Limb (tissue), 2 donors: ENCODE measurements around the gene RABAC1.
"Not testable (repeated sequence)": the region's sequence is repeated elsewhere in the genome, so short reads cannot be mapped to it uniquely, and the experiment has no call there.

Experiments
- DNase-seq, 2 donors: peaks; one replicate each; pipeline ENCODE4 v3.0.0-alpha.2; 2016; ENCODE audit errors: extremely low spot score in 2 of 2

RABAC1 gene

DNA sequence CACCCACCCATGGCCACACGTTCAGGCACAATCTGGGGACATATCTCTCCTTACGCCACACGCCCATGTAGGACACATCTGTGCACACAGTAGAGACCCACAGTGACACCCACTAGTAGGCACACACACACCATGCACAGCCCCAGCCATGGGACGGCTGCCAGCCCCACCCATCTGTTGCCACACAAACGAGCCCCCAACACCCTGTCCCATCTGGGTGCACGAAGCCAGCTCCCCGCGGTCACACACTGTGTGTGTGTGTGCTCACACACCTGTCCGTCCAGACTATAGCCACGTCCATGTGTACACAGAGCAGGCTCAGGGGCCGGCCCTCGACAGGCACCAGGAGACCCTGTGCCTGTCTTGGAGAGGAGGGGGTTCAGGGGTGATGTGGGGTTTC is 41.4 kb downstream of the RABAC1 start:
- no peak for DNase-seq

DNA sequence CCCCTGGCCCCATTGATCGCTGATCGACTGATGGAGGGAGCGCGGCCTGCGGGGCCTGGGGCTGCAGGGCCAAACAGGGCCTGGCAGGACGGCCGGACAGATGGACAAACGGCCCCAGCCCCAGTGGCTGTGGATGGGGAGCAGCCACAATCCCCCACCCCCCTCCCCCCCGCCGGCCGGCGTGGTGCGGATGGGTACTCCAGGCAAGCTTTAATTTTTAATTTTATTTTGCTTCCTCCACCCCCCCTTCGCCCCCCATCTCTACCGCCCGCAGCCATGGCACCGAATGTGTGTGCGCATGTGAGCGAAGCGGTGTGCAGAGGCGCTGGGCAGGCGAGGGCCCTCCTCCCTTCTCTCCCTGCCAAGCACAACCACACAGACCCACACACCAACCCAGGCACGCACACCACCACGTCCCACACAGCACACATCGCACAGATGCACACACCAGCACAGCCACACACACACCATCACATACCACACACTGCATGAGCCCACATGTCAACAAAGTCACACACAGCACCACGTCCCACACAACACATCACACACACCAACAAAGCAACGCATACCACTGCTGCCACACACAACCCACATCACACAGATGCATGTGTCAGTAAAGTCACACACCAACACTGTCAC is 43.2 kb downstream of the RABAC1 start:
- no peak for DNase-seq

DNA sequence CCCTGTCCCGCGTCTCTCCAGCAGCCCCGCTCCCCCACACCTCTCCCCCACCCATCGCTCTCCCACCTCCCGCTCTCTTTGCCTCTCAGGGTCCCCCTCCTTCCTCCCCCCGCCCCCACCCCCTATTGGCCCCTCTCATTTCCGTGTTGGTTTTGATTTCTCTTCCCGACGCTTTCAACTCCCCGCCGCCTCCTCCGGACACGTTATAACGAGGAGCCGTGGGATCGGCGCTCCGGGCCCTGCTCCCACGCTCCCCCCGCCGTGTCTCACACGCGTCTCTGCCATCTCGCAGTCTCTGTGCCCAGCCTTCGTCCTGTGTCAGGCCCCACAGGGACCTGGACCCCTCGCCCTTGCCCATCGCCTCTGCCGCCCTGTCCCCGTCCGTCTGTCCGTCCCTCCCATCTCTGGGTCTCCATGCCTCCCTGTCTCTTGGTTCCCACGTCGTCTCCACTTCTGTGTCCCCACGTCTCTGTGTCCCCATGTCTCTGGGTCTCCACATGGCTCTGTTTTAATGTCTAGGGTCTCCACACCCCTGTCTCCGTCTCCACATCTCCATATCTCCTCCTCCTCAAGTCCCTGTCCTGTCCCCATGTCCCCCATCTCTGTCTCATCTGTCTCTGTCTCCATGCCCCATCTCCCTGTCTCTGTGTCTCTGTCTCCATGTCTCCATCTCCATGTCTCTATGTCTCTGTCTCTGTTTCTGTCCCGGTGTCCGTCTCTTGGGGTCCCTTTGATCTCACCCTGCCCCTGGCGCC is 43.9 kb downstream of the RABAC1 start:
- DNase-seq = no peak

DNA sequence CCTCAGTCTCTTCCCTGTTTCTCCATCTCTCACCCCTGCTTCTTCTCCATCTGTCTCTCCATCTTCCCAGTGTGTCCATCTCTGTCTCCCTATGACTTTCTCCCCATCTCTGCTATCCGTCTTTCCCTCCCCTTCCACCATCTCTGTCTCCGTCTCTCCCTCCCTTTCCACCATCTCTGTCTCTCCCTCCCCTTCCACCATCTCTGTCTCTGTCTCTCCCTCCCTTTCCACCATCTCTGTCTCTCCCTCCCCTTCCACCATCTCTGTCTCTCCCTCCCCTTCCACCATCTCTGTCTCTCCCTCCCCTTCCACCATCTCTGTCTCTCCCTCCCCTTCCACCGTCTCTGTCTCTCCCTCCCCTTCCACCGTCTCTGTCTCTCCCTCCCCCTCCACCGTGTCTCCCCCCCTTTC is 44.7 kb downstream of the RABAC1 start:
- not testable (repeated sequence) for DNase-seq

DNA sequence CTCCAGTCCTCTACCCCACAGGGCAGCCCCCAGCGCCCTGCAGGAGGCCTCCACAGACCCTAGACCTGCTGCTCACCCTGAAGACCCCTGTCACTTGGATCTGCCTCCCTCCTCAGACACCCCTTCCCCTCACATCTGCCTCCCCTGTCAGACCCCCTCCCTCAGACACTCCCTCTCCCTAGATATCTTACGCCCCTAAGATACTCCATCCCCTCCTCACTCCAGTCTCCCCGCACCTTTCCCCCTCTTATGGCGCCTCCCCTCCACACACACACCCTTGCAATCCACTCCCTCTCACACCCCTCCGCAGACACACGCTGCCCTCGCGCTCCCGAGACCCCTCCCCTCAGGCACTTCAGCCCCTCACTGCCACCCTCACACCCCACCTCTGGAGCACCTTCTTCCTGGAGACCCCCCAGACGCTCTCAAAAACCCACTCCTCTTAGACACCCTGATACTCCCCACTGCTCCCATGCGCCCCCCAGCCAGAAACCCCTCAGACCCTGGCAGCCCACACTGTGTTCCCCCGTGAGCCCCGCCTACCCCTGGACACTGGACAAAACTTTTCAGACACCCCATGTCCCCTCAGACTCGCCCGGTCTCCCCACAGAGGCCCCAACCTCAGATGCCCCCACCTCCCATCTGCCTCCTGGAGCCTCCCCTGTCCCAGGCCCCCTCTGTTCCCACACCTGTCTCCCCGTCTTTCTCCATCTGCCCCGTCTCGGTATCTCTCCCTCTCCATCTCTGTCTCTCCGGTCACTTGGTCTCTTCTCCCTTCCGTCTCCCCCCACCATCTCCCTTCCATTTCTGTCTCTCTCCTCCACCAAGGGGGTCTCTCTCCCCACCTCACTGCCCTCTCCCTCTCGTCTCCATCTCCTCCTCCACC is 45.3 kb downstream of the RABAC1 start:
- no peak for DNase-seq

DNA sequence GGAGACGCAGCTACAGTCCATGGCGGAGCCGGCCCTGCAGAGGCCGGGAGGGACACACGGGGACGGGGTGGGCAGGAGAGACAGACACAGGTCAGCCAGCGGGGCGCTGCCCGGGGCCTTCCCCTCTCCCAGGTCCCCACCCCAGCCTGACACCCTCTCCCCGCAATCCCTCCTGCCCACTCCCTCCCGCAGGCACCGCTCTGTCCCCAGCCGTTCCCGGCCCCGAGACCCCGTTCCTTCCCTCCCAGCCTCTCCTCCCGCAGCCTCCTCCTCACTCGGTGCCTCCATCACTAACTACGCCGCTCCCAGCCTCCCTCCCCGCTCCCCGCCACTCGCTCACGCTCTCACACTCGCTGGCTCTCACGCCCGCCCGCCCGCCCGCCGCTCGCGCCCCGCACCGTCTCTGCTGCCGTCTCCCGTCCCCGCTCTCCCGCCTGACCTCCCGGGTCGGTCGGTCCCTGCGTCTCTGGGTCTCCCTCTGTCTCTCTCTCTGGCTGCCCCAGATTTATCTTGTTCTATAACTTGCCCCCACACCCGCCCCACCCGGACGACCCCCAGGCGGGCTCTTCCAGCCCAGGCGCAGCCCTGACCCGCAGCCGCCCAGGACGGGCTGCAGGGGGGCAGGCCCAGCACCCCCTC is 46.1 kb downstream of the RABAC1 start:
- DNase-seq = no peak

DNA sequence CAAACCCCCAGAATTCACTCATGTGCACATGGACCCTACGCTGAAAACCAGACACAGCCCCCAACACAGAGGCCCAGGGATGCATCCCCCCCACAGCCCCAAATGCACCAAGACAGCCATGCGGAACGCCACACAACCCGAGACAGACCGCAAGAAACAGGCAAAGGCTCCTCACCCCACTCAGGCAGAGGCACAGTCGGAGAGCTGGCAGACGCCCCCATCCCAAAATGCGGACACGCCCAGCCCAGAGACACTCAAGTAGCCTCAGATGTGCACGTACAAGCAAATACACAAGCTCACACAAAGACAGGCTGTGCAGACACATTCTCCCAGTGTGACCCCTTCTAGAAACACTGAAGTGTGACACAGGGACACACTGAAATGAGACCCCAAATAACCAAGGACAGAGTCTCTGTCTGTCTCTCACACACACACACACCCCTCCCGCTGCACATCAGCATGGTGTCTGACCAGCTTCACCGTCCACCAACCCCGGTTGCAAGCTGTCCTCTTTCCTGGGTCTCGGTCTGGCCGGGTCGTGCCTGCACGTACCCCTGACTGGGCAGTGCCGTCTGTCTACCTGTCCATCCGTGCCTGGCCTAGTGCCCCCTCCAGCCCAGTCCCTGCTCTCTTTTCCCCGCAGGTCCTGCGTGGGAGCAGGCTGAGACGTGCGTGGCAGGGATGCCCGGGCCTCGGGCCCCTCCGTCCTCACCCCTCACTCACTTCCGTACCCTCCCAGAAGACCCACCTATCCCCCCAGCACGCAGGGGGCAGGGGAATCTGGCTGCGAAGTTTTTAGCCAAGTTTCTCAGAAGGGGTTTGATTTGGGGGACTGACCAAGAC is 47.0 kb downstream of the RABAC1 start:
- no peak for DNase-seq

DNA sequence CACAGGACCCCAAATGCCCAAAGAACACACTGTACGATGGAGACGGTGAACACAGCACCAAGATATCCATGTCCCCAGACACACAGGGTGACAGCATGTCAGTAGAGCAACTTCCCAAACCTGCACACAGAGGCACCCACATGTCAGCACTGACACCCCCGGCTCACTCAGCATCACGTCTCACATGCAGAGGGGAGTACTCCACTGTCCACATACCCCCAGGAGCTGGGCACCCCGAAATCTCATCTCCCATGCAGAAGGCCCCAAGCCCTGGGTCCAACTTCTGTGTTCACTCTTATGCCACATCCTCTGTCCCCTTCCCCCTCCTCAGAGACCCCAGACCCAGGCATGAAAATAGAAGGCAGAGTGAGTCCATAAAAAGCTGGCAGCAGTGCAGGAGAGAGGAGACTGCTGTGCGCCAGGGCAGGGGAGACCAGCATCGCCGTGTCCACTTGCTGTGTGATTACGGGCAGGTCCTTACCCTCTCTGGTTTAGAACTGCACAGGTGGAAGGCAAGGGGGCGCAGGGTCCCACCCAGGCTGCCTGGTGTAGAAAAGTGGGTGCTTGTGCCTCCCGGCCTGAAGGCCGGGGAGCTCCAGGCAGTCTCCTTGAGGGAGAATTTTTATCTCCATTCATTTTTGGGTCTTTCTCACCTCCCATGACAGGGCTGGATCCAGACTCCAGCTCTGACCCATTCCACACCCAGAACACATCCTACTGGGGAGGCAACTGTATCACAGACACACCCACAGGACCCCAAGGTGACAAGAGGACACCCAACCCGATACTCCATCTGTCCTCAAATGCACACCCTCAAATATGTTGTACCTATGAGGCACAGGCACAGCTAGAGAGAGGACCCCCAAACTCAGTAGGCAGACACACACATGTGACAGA is 47.9 kb downstream of the RABAC1 start:
- no peak for DNase-seq

DNA sequence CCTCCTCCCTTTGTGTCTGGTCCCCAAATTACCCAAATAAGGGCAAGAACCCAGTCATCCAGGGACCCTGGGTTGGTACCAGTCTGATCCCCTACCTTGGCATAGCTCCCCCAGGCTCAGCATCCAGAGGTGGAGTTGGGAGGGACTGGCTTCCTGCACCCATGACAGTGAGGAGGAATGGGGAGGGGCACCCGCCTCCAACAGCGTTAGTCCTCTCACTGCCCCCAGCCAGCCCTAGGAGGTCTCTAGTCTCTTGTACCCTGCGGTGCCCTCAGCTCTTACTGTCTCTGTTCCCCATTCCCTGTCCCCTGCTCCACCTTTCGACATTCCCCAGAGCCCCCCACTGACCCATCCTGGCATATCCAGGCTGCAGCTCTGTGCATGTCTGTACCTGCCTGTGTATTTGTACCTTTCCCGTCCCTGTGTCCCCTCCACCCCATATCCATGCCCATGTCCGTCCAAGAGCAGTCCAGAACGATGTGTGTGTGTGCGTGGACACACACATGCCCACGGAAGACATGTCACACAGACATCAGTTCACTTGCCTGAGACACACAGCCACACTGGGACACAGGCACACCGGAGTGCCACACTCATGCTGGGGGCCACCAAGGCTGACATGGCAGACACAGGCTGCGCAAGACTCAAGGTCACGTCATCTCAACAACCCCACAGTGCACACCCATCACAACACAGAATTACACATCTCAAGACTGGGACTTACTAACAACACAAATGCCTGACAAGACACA is 48.7 kb downstream of the RABAC1 start:
- no peak for DNase-seq

DNA sequence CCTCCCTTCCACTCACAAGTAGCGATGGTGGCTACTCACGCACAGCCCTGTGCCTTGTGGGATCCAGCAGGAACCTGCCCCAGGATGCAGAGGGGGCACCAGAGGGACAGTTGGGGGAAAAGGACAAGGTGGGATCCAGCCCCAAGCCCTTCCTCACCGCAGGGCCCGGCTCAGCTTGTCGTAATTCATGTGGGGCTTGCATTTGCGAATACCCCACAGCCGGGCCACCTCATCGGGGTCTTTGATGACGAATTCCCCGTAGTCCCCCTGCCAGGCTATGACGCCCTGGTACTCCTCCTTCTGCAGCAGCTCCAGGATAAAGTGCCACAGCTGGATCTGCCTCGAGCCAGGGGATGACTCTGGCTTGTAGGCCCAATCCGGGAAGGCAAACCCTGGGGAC is 49.4 kb downstream of the RABAC1 start:
- DNase-seq = no peak

DNA sequence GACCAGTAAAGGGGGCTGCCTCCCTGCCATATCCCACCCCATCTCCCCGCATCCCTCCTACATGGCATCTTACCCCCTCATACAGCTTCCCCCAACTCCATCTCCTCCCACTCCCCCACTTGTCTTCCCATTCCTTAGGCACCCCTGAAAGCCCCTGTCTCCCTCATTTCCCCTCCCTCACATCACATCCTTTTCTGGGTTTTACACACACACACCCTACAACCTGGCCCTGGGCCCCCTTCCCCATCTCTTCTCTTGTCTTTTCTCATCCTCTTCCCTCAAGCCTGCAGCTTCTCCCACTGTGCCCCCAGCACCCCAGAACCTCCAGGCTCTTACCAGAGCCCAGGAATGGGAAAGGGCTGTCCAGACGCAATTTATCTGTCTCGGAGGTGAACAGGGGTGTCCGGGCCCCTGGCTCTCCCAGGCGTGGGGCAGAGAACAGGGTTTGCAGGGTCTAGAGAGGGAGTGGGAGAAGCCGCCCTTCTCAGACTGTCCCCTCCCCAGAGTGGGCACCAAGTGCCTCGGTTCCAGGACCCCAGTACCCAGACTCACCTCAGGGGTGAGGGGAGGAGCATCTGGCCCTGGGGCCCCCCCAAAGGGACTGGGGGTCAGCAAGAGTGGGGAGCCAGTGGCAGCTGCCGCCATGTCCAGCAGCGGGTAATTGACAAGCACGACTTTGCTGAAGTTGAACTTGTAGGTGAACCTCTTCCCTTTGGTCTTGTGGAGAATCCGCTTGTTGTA is 50.2 kb downstream of the RABAC1 start:
- DNase-seq = no peak

DNA sequence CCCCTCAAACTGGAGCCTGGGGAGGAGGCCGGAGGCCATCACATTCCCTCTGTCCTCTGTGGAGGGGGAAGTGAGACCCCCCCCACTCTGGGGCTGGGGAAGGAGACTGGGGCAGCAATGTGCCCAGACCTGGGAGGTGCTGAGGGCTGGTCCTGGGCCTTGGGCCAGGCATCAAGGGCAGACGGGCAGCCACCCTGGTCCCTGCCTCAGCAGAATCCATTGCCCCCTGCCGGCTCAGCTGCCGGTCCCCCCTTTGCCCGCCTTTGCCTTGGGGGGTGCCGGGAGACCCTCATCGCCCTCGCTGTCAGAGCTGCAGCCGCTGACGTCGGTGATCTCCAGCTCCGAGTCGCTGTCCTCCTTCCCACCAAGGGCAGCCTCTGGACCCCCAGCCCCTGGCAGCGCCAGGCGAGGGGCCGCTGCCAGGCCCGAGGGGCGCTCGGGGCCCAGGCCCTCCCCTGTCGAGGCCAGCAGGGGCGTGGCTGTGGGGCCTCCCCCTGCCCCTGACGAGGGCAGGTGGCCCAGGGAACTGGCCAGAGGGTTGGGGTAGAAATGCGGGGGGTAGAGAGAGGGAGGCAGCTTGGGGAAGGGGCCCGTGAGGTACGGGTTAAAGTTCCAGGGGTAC is 51.0 kb downstream of the RABAC1 start:
- no peak for DNase-seq

DNA sequence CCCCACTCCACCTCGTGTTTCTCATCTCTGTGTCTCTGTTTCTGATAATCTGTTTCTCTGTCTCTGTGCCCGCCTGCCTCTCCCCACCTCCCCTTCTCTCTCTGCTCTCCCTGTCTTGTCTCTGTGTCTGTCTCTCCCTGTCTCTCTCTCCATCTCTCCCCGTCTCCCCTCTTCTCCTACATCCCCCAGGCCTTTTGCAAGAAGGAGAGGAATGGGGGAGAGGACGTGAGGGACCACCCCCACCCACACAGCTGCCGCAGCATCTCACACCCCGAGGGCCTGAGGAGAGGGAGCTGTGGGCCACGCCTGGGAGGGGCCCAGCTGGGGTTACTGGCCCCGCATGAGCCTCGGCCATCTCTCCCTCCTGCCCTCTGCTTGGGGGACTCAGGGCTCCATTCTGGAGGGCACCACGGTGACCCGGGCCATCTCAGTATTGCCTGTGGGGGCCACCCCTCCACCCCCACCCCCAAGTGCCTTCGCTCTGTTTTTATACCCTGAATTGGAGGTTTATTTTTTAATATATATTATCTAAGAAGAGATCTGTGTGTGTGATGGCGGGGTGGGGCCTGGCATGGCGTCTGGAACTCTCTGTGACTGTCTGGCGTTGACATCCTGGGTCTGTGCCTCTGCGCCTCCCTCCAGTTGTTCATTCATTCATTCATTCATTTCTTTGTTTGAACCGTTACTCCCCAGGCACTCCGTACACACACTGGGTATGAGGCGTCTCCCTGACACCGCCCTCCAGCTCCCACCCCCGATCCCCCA is 52.0 kb downstream of the RABAC1 start:
- DNase-seq = no peak
